Measurements from ENCODE around the gene EXOC1L.

Gene EXOC1L

DNA sequence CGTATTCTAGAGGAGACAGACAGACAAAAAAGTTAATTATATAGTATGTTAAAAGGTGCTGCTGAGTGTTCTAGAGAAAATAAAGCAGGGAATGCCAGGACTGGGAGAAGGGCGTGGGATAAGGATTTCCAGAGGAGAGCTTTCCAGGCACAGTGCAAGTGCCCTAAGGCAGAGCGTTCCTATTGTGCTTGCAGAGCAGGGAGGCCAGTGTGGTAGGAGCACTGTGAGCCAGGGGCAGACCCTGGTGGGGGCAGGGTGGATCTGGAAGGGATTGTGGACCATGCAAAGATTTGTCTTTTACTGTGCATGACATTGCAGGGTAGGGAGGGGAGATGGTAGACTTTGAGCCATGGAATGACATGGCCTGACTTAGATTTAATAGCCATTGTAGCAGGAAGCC lies 59.6 kb downstream of the EXOC1L start:
- in situ Hi-C loops (cut with MboI; ENCODE audit: low sequenced_read_pairs), result no loop called here

DNA sequence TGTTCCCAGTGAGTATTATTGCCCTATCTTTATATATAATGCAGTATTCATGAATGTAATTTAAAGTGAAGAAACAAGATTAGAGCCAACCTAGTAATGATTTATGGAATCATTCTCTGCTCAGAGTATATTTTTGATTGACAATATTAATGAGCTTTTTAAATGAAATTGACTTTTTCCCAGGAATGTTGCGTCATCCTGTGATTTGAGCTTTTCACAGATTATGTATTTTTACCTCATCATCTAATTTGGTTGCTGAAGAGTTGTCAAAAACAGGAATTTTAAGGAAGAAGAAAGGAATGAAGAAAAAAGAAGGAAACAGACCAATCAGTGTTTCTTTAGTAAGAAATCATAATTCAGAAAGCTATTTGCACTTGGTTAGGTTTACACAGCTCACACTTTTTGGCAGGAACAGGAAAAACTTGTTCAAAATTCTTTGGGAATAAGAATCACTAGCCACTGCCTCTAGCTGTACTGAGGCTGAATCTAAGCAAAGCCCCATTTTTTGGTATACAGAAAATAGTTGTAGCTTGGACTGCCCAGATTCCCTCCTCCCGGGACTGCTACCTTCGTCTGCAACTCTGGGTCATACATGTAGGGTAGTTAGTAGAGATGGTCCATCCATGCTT lies 61.2 kb downstream of the EXOC1L start:
- in situ Hi-C loops (cut with MboI; ENCODE audit: low sequenced_read_pairs), result no loop called here

GRCh38 chr4:55884093-55884850 lies 64.7 kb downstream of the EXOC1L start:
- in situ Hi-C loops (cut with MboI; ENCODE audit: low sequenced_read_pairs), result no loop called here

DNA sequence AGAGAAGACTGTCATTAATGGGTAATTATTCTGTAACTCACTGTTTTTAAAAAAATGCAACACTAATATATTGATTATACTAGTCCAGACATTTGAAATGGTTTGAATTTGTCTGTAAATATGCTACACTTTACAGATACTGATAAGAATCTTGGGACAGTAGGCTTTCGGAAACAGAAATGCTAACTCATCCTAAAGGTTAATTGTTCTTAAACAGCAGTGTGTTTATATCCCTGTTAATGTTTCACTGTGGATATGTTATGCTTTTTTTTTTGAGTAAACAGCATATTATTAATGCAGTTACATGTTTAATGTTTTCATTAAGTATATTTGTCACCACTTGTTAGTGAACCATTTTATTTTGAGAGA lies 65.2 kb downstream of the EXOC1L start:
- in situ Hi-C loops (cut with MboI; ENCODE audit: low sequenced_read_pairs), result no loop called here

All from HL-60/S4 (cell line).